Endothelial cell of umbilical vein (primary cell): ENCODE data around the gene HYI. TPM values are rescaled to one million over a fixed set of nuclear protein-coding genes. Genes with fewer than 3 reads are reported as not detected.

Experiments used
- BruUV-seq: library from RNA; stranded (reverse); fragments of 400-500 nt; replicated peaks from 2 replicates; lab custom pipeline; 2021; lab: Mats Ljungman, UMichigan
- CTCF ChIA-PET: fragments of 300-600, 350-600 bp; sonication (Branson Sonifier 250); formaldehyde crosslinking; loops from one replicate; lab custom pipeline; 2021; ENCODE audit warnings: antibody characterized with exemption, inconsistent platforms; lab: Charles Lee
- POLR2A ChIA-PET: fragments of 300-600, 350-600 bp; sonication (Branson Sonifier 250); formaldehyde crosslinking; loops from one replicate; lab custom pipeline; 2021; ENCODE audit warnings: antibody characterized with exemption, inconsistent platforms; lab: Charles Lee
- DNase-seq: peaks from one replicate; pipeline ENCODE4 v3.0.0-alpha.2; 2011; ENCODE audit warnings: low read depth, low spot score
- FAIRE-seq: peaks from 2 replicates; lab custom pipeline; 2011; peaks lifted over from hg19 to GRCh38; lab: Jason Lieb, UNC
- H2AFZ ChIP-seq: 2 replicates; pipeline ENCODE4 v1.6.0; 2012; ENCODE audit warnings: low read depth, low read length, control low read depth, inconsistent platforms
- H3K27ac ChIP-seq: 2 replicates; pipeline ENCODE4 v1.5.1; 2011; ENCODE audit warnings: low read depth, mild to moderate bottlenecking, control low read depth, low read length, moderate library complexity; ENCODE audit not compliant: insufficient read depth
- H3K27me3 ChIP-seq, 2 experiments: 2 replicates each; pipeline versions ENCODE4 v1.6.0 to v1.6.1; 2011; ENCODE audit warnings: low read length in 2 of 2, mixed read lengths in 1 of 2; ENCODE audit not compliant: control insufficient read depth in 2 of 2, insufficient read depth in 2 of 2
- H3K36me3 ChIP-seq, 2 experiments: 2 replicates in 1 of 2; 3 replicates in 1 of 2; pipeline ENCODE4 v1.5.1; 2011; ENCODE audit warnings: low read length in 2 of 2, mild to moderate bottlenecking in 1 of 2, moderate library complexity in 1 of 2; ENCODE audit not compliant: control insufficient read depth in 2 of 2, insufficient read depth in 2 of 2; ENCODE audit errors: extremely low read depth in 1 of 2
- H3K4me1 ChIP-seq: 3 replicates; pipeline ENCODE4 v1.5.1; 2011; ENCODE audit warnings: mild to moderate bottlenecking, low read length; ENCODE audit not compliant: control insufficient read depth, insufficient read depth; ENCODE audit errors: extremely low read depth
- H3K4me2 ChIP-seq: 2 replicates; pipeline ENCODE4 v1.6.1; 2011; ENCODE audit warnings: low read length, control low read depth, mixed read lengths; ENCODE audit not compliant: insufficient read depth
- H3K4me3 ChIP-seq, 3 experiments: fragments of 200-600 bp in 1 of 3; sonication (generic), shearing (Covaris generic) in 1 of 3; replicated peaks in 1 of 3; 2 replicates each; pipeline ENCODE4 v1.5.1; 2011 to 2016; ENCODE audit warnings: control low read depth in 3 of 3, low read length in 3 of 3, mild to moderate bottlenecking in 2 of 3, inconsistent platforms in 1 of 3, low read depth in 1 of 3, moderate library complexity in 1 of 3; ENCODE audit not compliant: insufficient read depth in 1 of 3
- H3K79me2 ChIP-seq: 2 replicates; pipeline ENCODE4 v1.6.0; 2012; ENCODE audit warnings: low read length, inconsistent platforms; ENCODE audit not compliant: control insufficient read depth, insufficient read depth
- H3K9ac ChIP-seq: replicated peaks from 2 replicates; pipeline ENCODE3; 2011; ENCODE audit warnings: low read length, control low read depth; ENCODE audit not compliant: insufficient read depth; ENCODE audit errors: extremely low read depth
- H3K9me1 ChIP-seq: replicated peaks from 3 replicates; pipeline ENCODE4 v1.6.0; 2011; ENCODE audit warnings: mild to moderate bottlenecking, low read length; ENCODE audit not compliant: control insufficient read depth, insufficient read depth; ENCODE audit errors: extremely low read depth
- H3K9me3 ChIP-seq: replicated peaks from 2 replicates; pipeline ENCODE4 v1.5.1; 2012; ENCODE audit warnings: low read length, inconsistent platforms; ENCODE audit not compliant: control insufficient read depth, insufficient read depth
- H4K20me1 ChIP-seq: replicated peaks from 2 replicates; pipeline ENCODE3; 2011; ENCODE audit warnings: mild to moderate bottlenecking, low read length; ENCODE audit not compliant: control insufficient read depth, insufficient read depth; ENCODE audit errors: extremely low read depth
- CTCF ChIP-seq, 2 donors: IDR thresholded peaks; 1 replicate in 1 of 2; 2 replicates in 1 of 2; pipeline ENCODE4 v1.5.1; 2011; ENCODE audit warnings: low read length in 2 of 2, mild to moderate bottlenecking in 2 of 2, moderate library complexity in 2 of 2, control low read depth in 1 of 2, inconsistent platforms in 1 of 2, low read depth in 1 of 2; ENCODE audit not compliant: insufficient read depth in 1 of 2; ENCODE audit errors: extremely low read depth in 1 of 2
- EZH2 ChIP-seq: IDR thresholded peaks from 2 replicates; pipeline ENCODE4 v1.6.1; 2012; ENCODE audit warnings: borderline replicate concordance, low read depth, mild to moderate bottlenecking, moderate library complexity, low read length, inconsistent platforms; ENCODE audit not compliant: severe bottlenecking
- FOS ChIP-seq: IDR thresholded peaks from 2 replicates; pipeline ENCODE4 v1.6.1; 2011; ENCODE audit warnings: mild to moderate bottlenecking, low read length, moderate library complexity, borderline replicate concordance; ENCODE audit not compliant: insufficient read depth
- JUN ChIP-seq: IDR thresholded peaks from 2 replicates; pipeline ENCODE4 v1.6.1; 2011; ENCODE audit warnings: borderline replicate concordance, low read depth; ENCODE audit not compliant: insufficient read length, insufficient read depth
- MAX ChIP-seq: IDR thresholded peaks from 2 replicates; pipeline ENCODE4 v1.6.1; 2011; ENCODE audit not compliant: insufficient read depth, insufficient read length
- MYC ChIP-seq: IDR thresholded peaks from one replicate; pipeline ENCODE4 v1.6.1; 2011; ENCODE audit warnings: mild to moderate bottlenecking, low read depth, low read length
- POLR2A ChIP-seq: IDR thresholded peaks from 2 replicates; pipeline ENCODE4 v1.6.1; 2012; ENCODE audit warnings: low read depth, mild to moderate bottlenecking, control low read depth, low read length
- POLR2AphosphoS5 ChIP-seq: IDR thresholded peaks from 2 replicates; pipeline ENCODE4 v1.6.1; 2012; ENCODE audit warnings: low read depth, mild to moderate bottlenecking, control low read depth, low read length, moderate library complexity; ENCODE audit not compliant: insufficient read depth
- dilution Hi-C: fragments of 300-500 bp; cut with MboI; formaldehyde crosslinking; loops from one replicate; pipeline ENCODE4 v1.15.0; 2019; ENCODE audit warnings: low sequenced_read_pairs; ENCODE audit not compliant: extremely low pct_ligation_motif_present
- intact Hi-C: fragments of 100-400 bp; cut with micrococcal nuclease; formaldehyde crosslinking; loops from one replicate; pipeline ENCODE4 v1.10.0; 2022
- polyA plus RNA-seq, 4 experiments: library from polyadenylated mRNA; depleted of rRNA in 3 of 4; stranded (reverse) in 3 of 4; unstranded in 1 of 4; fragments of >200 nt; gene quantifications; 2 replicates each; pipeline versions ENCODE4 v1.2.1 to v1.2.3, GENCODE V29; 2011 to 2012; ENCODE audit warnings: missing spikeins in 1 of 4
- total RNA-seq: library from RNA; stranded (reverse); gene quantifications from 2 replicates; pipeline ENCODE4 v1.2.3, GENCODE V29; 2021

HYI gene
- total and polyA plus RNA-seq, 2 donors (not counting 3 experiments of a cell fraction or from before 2014, with no cell fraction given), result 324 to 342 TPM

GRCh38 chr1:43488165-43488564 lies 34.4 kb upstream of the HYI start:
- intact Hi-C loops (no loop called here), dilution Hi-C loops (no loop called here)
- no peak for DNase-seq
- no TSS peak for BruUV-seq
- H3K4me3 ChIP-seq, result no peak overlapping the region
- no peak overlapping the region for H3K4me2 ChIP-seq
- H3K36me3 ChIP-seq, result no peaks in the 10 kb centered on the region
- POLR2A ChIA-PET, result no interaction called here
- no peaks in the 10 kb centered on the region for H3K9me1 ChIP-seq
- H3K9ac ChIP-seq, result no peak overlapping the region
- peaks cover 2% of the 10 kb centered on the region for H3K9me3 ChIP-seq
- H4K20me1 ChIP-seq, result no peaks in the 10 kb centered on the region
- no peak for TF ChIP-seq MAX
- no peak for TF ChIP-seq MYC
- no peak for TF ChIP-seq FOS
- TF ChIP-seq POLR2A, result no peak
- TF ChIP-seq JUN, result no peak
- no peak for TF ChIP-seq CTCF (IDR thresholded peaks at IDR 0.05; ENCODE audit: extremely low read depth in 1 of 2, insufficient read depth in 1 of 2, low read depth in 1 of 2, low read length in 2 of 2)
- no peak for TF ChIP-seq EZH2
- TF ChIP-seq POLR2AphosphoS5, result no peak
- H2AFZ ChIP-seq, result no peak overlapping the region
- H3K27me3 ChIP-seq, result no peaks in the 10 kb centered on the region
- peaks cover 2% of the 10 kb centered on the region for H3K4me1 ChIP-seq
- no peak for FAIRE-seq
- no peaks in the 10 kb centered on the region for H3K79me2 ChIP-seq
- CTCF ChIA-PET, result no interaction called here
- H3K27ac ChIP-seq, result no peak overlapping the region
